CD4-positive, alpha-beta T cell treated with Interleukin-17A for 4 hours (primary cell): ENCODE measurements around the gene FOXS1.

Experiments
- DNase-seq: peaks from one replicate; pipeline ENCODE4 v3.0.0-alpha.2; 2020; ENCODE audit warnings: mixed read lengths

The FOXS1 gene

DNA sequence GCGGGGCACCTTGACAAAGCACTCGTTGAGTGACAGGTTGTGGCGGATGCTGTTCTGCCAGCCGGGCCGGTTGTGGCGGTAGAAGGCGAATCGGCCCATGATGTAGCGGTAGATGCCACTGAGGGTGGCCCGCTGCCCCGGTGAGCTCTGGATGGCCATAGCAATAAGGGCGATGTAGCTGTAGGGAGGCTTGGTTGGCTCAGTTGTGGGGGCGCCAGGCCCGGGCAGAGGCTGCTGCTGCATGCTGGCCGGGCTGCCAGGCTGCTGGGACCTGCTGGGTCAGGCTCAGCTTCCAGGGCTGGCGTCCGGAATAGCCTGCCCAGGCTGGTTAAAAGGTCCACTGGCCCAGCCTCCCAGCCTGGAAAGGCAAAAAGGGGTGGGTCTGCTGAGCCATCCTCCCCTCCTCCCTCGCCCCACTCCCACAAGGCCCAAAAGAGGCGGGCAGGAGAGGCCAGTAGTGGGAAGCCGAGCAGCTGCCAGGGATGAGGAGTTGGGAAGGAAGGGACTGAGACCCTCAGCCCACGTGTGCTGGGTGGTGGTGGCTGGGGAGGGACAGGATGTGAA, at the start of gene FOXS1:
Gene FOXS1, minus strand, starts transcription at position 305 of the 564 bp plus-strand sequence. Its CDS starts 62 bp downstream, at position 243.
- DNase-seq, result no peak

DNA sequence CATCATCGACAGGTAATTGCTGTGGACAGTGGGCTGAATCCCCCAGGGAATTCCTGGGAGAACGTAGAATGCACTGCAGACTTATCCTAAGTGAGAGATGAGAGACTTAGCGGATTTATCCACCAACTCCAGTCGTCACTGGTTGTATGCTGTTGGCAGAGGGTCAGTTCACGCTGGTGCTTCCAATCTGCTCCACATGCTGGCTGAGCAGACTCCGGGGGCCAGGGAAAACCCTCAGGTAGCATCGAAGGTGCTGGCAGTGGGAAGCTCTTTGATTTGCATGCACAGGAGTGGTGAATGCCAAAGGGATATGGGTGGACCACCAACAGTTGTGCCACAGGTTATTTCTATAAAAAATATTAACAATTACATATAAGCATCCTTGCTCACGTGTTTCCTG, 45.2 kb upstream of the FOXS1 start:
- no peak for DNase-seq

DNA sequence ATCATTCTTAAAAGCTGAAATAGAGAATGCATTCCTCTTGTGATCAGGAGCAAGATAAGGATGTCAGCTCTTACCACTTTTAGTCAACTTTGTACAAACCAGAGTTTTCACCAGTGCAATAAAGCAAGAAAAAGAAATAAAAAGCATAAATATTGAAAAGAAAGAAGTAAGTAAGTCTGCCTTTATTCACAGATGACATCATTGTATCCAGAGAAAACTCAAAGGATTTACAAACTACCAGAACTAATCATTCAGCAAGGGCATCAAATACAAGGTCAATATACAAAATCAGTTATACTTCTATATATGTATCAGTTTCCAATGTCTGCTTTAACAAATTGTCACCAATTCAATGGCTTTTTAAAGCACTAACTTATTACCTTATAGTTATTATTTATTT, 38.4 kb upstream of the FOXS1 start:
- DNase-seq, result no peak

- no peak for DNase-seq
These were observed 36.5 kb upstream of the FOXS1 start for GRCh38 chr20:31881945-31882344.

DNA sequence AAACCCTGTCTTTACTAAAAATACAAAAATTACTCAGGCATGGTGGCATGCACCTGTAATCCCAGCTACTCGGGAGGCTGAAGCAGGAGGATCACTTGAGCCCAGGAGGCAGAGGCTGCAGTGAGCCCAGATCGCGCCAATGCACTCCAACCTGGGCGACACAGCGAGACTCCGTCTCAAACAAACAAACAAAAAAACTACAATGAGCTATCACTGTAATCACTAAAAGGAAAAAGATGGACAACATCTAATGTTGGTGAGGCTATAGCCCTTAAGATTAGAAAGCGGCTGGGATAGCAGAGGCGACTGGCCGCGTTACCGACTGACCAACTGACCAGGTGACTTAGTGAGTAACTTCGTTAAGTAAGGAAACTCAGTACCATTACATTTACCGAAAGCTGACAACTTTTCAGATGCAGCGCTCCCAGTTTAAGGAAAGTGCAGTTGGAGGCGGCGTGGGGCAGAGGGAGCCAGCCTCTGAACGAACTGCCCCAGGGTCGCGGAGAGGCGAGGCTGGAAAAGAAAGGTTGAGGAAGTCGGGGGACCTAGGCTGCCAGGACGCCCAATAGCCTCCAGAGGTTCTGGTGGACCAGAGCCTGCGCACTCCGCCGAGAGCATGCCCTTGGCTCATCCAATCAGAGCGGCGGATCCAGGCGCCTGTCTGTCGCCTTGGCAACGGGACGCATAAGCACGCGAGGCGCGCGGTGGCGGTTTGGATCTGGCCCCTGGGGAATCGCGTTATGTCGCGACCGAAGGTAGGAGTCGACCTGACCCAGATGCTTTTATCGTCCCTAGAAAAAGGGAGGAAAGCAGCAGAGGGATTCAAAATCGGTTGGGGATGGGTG, 34.0 kb upstream of the FOXS1 start:
- peak; percentile 87 for DNase-seq

- DNase-seq, result no peak
These were observed 32.3 kb upstream of the FOXS1 start for GRCh38 chr20:31877684-31878083.

DNA sequence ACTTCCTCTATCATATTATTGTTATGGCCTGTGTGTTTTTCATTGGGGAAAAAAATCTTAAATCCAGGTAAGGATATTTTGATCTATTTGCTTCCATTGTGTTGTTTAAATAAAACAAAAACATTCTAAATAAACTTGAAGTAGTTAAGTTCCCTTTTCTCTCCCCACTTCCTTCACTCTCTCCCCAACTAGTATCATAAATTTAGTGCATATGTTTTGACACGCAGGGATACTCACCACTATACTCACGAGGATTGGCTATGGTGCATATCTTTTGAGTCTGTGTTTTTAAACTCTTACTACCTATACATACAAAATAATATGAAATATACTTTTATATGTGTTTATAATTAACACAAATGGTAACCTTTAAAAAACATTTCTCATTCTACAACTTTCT, 30.3 kb upstream of the FOXS1 start:
- no peak for DNase-seq

DNA sequence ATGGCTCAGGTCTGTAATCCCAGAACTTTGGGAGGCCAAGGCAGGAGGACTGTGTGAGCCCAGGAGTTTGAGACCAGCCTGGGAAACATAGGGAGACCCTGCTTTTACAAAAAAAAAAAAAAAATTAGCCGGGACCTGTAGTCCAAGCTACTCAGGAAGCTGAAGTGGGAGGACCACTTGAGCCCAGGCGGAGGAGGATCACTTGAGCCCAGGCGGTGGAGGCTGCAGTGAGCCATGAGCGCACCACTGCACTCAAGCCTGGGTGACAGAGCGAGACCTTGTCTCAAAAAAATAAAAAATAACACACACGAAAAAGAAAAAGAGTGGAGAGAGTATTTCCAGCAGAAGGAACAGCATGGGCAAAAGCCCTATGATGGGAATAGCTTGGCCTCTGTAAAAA, 27.0 kb upstream of the FOXS1 start:
- DNase-seq, result no peak

- no peak for DNase-seq
These were observed 26.2 kb upstream of the FOXS1 start for GRCh38 chr20:31871618-31871954.

DNA sequence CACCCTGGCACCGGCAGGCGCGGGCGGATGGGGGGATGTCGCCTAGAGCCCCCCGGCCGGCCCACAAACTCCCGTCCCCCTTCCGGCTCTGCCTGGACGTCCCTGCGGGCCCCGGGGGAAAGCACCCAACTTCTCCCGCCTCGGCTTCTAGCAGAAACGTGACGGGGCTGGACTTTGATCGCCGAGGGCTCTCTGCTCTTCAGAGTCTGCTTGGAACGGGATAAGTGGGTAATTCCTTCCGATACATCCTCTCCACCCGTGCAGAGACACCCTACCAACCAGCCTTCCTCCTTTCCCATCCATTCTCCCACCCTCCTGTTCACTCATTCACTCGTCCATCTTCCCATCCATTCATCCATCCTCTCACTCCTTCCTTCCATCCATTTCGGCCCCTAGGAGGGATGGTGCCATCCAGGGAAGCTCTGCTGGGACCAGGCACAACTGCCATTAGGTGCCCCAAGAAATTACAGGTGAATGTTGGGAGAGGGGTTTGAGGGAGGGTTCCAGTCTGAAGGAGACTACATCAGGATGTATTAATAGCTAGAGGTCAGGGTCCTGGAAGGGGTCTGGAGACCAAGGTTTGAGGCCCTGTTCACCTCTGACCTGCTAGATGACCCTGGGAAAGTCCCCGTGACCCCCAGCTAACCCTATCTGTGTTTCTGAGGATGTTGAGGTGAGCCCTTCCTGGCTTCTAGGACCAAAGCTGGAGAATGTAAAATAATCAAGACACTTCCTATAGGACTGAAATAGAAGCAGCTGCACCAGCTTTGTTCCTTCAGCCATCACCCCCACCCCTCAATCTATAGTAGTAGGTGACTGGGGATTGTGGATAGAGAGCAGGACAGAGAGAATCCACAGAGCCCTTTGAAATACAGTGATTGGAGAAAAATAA, 25.6 kb upstream of the FOXS1 start:
- DNase-seq, result peak; percentile 9

DNA sequence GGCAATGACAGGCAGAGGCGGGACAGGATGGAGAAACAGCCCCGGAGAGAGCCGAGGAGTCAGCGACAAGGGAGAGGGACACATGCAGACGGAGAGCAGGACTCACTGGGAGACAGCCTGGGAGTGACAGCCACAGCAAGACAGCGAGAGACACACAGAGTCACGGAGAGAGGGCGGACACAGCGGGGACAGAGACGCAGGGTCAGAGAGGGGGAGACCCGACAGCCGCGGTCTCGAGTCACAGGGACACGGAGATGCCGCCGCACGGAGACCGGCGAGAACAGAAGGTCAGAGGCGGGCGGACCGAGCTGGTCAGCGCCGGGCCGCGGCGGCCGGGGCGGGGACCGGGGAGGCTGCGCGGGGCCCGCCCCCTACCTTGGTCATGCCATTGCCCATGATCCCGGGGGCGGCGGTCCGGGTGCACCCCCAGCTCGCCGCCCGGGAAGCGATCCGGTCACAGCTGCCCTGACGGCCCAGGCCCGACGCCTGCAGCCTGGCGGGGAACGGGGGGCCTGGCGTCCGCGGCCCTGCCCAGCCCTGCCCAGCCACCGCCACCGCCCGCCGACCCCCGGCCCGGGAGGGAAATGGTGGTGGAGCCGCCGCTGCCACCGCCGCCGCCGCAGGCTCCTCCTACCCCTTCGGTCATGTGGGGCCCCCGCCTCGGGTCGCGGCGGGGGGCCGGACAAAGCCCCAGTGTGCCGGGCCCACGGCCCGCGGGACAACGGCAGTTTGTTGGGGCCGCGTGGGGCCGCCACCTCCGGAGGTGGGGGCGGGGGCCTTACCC, 24.7 kb upstream of the FOXS1 start, which contains the start of the genes DUSP15 and TTLL9:
Gene DUSP15, minus strand, starts transcription at position 586 of the 784 bp plus-strand sequence. Its CDS starts 190 bp downstream, at position 396.
Gene TTLL9, plus strand, starts transcription at position 693 of the 784 bp plus-strand sequence. CDS start 493 bp downstream, outside the sequence.
- DNase-seq, result peak; percentile 14

DNA sequence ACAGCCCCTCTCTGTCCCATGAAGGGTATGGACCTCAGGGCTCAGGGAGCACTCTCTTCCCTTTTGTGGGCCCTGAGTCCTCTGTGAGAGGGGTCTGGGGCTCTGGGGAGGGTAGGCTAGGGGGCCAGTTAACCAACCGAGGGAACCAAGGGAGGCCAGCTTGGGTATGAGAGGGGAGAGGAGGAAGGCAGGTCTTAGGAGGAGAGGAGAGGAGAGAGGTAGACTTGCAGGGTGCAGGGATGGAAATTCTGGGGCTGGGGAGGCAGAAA, 24.2 kb upstream of the FOXS1 start:
- no peak for DNase-seq

- DNase-seq, result no peak
These were observed 23.7 kb upstream of the FOXS1 start for GRCh38 chr20:31868853-31869672.

DNA sequence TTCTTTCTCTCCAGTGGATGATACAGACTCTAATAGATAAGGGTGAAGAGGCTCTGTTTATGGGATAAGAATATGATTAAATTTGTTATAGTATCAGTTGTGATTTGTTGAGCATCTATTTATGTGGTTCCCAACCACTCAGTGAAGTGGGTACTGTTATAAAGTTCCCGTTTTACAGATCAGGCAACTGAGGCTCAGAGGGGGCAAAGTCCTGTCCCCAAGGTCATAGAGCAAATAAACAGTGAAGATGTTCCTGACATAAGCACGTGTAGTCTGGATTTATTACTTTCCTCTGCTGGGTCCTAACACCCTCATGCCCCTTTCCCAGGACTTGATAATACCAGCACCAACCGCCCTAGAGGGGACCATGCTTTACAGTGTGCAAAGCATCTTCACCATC, 20.8 kb upstream of the FOXS1 start:
- DNase-seq, result no peak

DNA sequence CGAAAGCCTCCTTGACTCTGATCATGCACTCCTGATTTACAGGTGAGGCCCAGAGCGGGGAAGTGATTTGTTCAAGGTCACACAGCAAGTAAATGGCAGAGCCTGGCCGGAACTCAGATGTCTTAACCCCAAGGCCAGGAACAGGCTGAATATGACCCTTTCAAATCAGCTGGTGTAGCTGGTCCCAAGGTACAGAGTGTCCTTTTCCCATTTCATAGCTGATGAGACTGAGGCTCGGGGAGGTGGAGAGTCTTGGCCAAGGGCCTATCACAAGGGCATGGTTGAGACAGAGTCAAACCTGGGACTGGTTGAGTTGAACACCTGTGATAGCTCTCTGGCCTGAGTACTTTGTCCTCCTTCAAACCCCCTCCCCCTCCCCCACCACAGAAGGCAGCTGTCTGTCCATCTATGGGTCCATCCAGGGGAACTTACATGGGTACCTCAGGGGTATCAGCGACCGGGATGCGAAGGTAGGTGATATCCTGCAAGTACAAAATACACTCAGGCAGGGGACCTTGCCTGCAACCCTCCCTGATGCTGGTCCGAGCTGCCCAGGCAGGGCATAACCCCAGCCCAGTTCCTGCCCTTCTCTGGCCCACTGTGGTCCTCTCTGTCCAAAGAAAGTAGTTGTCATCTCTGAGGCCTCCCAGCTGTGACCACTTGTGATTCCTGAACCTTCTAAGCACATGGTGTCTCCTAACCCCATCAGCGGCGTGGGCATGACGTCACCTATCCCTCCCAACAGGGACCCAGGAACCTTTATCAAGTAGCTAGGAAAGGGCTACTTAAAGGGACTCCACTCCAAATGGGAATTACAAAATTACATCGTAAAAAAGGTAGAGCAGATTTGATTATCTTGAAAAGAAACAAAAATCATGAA, 19.4 kb upstream of the FOXS1 start:
- DNase-seq, result no peak

DNA sequence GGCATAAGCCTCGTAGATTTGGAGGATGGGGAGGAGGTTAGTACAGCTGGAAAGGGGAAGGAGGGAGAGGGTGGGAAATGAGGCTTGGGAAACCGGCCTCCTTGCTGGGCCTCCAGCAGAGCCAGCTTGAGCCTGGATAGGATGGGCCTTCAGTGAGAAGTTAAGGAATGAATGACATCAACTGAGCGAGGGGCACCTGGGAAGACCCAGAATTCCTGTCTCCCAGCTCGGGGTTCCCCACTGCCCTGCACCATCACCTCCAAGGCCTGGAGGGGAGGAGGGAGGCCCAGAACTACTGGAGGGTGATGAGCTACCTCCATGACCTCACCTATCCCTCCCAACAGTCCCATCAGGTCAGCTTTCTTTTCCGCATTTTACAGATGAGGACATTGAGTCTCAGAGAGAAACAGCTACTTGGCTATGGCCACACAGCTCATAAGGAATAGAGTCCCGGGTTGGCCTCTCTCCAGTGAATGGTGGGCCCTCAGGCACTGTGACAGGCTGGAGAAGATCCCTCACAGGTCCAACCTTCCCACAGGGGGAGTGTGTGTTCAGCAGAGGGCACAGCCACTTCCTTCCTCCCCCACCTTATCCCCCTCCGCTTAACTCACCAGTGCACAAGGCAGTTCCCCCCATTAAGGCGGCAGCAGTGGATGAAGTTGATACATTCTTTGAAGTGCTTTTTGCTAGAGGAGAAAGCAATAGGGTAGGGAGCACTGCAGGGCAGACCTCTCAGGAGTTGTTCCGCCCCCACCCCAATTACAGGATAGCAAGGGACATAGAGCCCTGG, 18.1 kb upstream of the FOXS1 start:
- no peak for DNase-seq

- no peak for DNase-seq
These were observed 17.1 kb upstream of the FOXS1 start for GRCh38 chr20:31862506-31862905.

DNA sequence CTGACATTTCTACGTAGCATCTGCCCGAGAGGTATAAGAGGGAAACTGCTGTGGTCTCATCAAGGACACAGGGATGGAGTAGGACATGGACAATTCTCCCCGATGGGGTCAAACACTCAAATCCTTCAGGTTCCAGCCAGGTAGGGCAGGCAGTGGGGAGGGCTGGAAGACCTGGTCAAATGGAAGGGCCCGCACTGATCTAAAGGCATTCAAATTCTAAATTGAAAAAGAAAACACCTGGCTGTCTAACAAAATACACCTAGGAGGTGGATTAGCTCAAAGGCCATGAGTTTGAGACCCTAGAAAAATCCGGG, 16.7 kb upstream of the FOXS1 start:
- DNase-seq, result no peak

DNA sequence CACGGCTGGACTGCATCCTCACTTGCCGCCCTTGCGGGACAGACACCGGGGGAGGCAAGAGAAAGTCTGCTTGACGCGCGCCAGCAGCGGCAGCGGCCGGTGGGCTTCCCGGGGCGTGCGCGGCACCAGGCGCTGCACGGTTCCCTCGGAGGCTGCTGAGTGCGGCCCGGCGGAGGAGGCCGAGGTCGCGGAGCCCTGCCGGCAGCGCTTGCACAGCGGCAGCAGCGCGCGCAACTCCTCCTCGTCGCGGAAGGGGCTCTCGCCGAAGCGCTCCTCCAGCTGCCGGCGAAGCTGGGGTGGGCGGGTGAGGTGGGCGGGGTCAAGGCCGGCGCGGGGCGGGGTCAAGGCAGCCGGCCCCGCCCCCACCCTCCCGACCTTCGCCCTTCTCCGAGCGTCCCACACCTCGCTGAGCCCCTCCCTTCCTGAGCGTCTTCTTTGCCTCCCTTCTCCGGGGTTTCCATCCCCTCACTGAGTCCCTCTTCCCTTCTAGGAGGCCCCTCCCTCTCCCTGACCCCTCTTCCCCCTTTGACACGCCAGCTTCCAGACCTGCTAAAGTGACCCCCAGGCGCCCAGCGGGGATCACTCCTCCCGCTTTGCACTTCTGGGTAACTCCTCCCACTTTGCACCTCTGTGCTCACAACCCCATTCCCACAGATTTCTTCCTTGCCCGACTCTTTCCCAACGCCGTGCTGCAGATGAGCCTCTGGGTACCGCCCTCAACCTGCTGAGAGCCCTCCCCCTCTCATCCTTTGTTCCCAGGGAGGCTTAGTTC, 16.2 kb upstream of the FOXS1 start:
- DNase-seq, result peak; percentile 71

GRCh38 chr20:31861135-31861384, 15.7 kb upstream of the FOXS1 start:
- no peak for DNase-seq
